ENCODE results near the gene BRPF3.

DNA sequence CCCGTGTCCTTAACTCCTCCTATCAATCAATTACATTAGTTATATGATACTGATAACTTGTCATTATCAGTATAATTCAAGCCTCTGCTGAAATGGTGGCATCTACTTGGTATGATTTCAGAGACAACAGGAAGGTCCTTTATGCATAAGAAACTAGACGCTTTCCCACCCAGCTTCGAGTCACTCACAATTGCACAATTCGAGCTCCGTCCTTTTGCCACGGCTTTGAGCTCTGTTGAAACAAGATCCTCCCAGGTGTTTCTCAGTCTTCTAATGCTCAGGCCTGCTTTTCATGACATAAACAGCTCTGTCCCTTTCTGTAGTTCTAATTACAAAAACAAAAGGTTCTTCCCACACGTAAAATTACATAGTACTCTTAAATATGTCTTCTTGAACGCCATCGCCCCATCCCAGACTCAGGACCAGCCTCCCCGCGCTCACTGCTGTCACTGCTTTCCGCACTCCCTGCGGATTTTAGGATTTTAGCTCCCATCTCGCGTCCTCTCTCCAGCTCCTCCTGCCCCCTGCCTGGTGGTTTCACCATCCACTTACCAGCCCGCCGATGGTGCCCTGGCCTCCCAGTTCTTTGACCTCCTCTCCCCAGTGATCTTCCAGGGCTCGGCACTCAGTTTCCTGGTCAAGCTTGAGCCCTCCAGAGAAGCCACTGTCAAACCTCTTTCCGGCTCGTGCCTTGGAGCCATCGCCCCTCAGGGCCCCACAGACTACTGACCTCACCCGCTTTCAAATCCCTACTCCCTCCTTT lies 50.1 kb downstream of the BRPF3 start:
- no peak for TF ChIP-seq POLR2A (IDR thresholded peaks at IDR 0.05; ENCODE audit: low read depth)
- TF ChIP-seq, protein P1, sequence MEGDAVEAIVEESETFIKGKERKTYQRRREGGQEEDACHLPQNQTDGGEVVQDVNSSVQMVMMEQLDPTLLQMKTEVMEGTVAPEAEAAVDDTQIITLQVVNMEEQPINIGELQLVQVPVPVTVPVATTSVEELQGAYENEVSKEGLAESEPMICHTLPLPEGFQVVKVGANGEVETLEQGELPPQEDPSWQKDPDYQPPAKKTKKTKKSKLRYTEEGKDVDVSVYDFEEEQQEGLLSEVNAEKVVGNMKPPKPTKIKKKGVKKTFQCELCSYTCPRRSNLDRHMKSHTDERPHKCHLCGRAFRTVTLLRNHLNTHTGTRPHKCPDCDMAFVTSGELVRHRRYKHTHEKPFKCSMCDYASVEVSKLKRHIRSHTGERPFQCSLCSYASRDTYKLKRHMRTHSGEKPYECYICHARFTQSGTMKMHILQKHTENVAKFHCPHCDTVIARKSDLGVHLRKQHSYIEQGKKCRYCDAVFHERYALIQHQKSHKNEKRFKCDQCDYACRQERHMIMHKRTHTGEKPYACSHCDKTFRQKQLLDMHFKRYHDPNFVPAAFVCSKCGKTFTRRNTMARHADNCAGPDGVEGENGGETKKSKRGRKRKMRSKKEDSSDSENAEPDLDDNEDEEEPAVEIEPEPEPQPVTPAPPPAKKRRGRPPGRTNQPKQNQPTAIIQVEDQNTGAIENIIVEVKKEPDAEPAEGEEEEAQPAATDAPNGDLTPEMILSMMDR (IDR thresholded peaks at IDR 0.05): no peak
- TF ChIP-seq POLR2AphosphoS5 (IDR thresholded peaks at IDR 0.05): no peak
- no peak for TF ChIP-seq EP300 (IDR thresholded peaks at IDR 0.05)
